HG03439 (cell line): Measurements from ENCODE around the gene PLOD1.
A peak's percentile ranks its signal among the peaks of the same experiment; 100 is the strongest.
"Not testable (repeated sequence)": the region's sequence is repeated elsewhere in the genome, so short reads cannot be mapped to it uniquely, and the experiment has no call there.

Experiments
- ATAC-seq: cut with Tn5 transposase; IDR thresholded peaks from one replicate; pipeline ENCODE4 v1.9.1; 2021; ENCODE audit warnings: mild to moderate bottlenecking, moderate library complexity; ENCODE audit not compliant: unreplicated experiment

PLOD1 gene

DNA sequence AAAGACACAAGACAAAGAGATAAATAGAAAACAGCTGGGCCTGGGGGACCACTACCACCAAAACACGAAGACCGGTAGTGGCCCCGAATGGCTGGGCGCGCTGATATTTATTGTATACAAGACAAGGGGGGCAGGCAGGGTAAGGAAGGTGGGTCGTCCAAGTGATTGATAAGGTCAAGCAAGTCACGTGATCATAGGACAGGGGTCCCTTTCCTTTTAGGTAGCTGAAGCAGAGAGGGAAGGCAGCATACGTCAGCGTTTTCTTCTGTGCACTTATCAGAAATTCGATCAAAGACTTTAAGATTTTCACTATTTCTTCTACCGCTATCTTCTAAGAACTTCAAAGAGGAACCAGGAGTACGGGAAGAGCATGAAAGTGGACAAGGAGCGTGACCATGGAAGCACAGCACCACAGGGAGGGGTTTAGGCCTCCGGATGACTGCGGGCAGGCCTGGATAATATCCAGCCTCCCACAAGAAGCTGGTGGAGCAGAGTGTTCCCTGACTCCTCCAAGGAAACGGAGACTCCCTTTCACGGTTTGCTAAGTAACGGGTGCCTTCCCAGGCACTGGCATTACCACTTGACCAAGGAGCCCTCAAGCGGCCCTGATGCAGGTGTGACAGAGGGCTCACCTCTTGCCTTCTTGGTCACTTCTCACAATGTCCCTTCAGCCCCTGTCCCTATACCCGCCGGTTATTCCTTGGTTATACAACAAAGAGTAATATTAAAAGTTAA, 21.9 kb upstream of the PLOD1 start:
- not testable (repeated sequence) for ATAC-seq

DNA sequence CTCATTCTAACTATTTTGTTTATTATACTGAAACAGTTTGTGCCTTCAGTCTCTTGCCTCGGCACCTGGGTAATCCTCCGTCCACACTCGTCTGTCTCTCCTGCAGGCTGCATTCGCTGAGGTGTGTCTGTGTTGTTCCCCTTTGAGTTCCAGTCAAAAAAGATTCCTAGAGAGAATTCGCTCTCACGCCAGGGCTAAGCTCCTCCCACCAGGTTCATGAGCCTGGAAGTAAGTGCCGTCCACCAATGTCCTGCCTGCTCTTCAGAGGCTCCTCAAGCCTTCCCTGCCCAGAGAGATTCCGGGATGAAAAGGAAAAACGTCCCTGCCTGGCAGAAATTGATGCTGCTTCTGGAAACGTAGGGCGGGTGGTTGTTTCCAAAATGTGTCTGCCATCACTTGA, 21.2 kb upstream of the PLOD1 start:
- no peak for ATAC-seq

DNA sequence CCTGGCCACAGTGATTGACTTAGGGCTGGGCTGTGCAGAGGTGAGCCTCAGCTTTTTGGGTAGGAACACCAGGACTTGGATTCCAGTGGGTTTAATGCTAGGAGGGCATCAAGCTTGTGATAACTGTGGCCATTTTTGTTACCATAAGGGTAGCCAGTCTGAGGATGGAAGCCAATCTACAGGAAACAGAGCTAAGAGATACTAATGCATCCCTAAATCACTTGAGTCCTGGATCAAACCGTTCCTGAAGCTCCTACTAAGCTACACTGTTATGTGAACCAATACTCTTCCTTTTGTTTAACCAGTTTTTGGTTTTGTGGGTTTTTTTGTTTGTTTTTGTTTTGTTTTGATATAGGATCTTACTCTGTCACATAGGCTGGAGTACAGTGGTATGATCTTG, 20.5 kb upstream of the PLOD1 start:
- ATAC-seq: no peak

DNA sequence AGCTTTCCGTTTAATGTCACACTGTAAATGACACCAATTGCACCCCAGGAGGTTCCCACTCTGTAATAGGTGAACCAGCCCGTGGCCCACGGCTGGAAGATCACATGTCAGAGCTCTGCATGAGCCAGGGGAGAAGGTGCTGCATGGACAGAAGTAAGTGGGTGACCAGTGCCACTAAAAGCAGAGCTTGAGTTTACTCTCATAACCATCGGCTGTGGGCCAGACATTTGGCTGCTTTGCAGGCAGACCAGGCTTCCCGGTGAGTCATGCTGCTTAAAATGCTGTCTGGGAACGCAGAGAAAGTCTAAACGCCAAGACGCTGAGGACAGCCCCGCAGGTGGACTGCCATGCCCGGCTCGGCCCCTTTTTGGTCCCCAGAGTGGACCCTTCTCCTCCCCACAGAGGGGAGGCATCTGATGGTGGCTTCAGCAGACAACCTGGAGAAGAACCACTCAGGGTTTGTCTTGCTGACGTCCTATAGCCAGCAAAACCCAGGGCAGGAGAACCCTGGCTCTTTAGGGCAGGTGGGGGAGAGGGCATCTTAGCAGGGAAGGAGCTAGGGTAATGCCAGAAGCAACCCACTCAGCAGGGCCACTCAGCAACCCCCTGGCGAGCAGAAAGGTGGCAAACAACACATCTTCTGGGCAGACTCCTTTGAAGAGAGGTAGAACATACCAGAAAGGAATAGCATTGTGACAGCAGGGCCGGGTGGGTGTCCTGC, 15.6 kb upstream of the PLOD1 start:
- no peak for ATAC-seq

DNA sequence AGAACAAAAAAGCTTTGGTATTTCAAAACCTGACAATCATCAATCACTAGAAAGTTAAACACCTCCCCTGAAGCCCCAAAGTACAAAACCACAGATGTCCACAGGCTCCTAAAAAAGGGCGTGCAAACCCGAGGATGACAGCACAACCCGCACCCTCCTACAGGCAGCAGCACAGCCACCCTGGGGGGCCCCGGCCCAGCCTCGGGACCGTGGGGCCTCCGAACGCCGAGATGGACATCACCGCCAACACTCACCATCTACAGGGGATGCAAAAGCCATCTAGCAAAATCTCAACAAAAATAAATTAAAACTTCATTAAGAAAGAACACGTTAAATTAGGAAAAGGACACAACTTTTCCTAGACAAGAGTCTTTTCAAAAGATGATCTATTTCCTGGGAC, 14.9 kb upstream of the PLOD1 start:
- no peak for ATAC-seq

DNA sequence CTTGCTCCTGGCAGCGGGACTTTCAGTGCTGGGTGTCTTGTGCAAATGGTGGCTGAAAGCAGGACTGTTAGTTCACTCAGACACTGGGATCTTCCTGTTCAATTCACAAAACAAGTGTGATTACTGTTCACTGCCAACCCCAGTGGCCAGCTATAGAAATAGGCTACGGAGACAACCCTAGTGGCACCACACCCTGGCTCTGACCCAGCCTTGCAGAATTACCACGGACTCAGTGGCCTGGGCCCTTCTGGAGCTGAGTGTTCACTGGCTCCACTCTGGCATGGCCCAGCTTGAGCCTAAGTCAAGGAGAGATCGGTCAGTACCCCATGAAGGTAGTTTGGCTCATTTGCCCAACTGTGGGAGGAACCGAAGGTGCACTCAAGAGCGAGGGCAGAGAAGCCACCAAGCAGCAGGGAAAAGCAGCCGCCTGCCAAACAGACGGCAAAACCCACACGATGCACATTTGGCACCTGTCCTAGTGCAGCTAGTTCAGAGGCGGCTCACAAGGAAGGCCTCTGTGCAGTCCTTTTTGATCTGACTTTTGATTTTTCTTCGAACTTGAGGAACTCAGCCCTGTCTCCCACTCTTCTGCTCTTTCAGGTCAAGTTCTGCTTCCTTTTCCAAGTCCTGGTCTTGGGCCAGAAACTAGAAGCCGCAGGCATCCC, 14.1 kb upstream of the PLOD1 start:
- ATAC-seq: no peak

DNA sequence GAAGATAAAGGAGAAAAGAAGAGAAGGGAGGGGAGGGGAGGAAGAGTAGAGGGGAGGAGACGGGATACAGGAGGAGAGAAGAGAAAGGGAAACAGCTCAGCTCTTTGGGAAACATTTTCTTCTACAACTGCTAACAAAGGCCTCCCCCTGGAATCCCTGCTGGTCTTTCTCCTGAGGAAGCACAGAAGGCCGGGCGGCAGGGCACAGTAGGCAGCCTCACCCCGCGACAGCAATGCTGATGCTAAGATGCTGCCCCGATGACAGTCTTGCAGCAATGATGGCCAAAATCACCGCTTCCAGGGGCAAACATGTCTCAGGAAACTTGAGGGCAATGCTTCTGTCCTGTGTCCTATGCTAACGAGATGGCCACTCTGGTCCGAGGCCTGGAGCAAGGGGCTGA, 13.5 kb upstream of the PLOD1 start:
- no peak for ATAC-seq

DNA sequence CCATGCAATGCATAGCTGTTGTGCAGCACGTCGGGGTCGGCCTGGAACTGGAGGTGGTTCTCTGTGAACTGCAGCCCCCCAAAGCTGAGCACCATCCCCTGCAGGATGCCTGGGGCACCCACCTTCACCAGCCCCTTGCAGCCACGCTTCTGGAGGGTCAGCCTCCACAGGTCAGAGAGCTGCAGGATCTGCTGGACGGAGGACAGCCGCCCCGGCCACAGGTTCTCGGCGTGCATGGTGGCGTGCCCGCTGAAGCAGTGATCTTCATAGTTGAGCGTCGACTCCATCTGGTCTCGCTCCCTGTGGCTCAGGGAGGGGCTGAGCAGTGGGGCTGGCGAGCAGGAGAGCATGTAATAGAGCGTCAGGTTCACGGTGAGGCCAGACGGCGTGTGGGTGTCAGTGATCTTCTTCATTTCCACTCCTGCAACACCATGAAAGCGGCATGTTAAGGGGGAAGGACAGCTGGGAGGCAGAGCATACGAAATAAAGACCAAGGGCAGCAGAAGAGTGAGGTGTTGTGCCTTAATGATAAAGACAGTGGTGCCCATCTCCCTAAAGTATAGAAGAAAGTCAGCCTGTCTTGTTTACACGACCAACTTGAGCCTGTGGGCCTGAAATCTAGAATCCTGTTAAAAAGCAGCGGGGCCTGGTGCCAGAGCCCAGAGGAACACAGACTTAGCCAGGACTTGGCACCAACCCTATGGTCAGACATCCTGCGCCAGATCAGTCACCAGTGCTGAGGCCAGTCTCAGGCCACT, 11.3 kb upstream of the PLOD1 start:
- ATAC-seq: no peak

DNA sequence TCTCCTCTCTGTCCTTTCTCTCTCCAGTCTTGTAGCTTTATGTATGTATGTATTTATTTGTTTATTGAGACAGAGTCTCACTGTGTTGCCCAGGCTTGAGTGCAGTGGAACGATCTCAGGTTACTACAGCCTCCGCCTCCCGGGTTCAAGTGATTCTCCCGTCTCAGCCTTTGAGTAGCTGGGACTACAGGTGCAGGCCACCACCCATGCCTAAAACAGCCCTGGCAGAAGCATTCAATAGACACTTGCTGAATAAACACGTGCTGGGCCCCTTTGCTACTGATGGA, 10.7 kb upstream of the PLOD1 start:
- ATAC-seq: no peak

DNA sequence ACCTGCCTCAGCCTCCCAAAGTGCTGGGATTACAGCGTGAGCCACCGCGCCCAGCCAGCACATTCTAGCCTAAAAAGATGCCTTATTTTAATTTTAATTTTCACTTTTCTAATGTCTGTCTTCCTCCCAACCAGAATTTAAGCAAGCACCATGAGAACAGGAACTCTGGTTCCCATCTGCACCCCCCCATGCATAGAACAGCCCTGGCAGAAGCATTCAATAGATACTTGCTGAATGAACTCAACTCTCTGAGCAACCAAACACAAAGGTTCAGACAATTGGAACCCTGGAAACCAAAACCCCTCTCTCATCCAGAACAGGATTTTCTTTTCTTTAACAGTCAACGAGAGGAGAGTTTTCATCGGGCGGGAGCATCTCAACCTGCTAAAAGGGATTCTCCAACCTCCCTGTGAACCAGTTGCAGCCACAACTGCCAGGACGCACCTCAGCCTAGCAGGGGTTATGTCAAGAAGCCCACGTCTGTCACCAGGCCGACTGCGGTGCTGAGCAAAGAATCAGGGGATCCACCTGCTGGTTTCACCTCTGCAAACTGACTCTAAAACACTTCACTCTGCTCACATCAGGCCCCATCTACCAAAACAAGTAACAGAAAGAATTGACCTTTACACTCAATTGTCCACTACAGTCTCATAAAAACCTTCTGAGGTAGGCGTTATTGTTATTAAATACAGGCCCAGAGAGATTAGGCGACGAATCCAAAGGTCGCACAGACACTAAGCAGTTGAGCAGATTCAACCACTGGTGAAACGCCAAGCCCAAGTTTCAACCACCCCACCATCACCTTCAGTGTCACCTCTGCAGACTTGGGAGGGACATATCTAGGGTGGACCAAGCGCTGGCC, 10.0 kb upstream of the PLOD1 start:
- no peak for ATAC-seq

DNA sequence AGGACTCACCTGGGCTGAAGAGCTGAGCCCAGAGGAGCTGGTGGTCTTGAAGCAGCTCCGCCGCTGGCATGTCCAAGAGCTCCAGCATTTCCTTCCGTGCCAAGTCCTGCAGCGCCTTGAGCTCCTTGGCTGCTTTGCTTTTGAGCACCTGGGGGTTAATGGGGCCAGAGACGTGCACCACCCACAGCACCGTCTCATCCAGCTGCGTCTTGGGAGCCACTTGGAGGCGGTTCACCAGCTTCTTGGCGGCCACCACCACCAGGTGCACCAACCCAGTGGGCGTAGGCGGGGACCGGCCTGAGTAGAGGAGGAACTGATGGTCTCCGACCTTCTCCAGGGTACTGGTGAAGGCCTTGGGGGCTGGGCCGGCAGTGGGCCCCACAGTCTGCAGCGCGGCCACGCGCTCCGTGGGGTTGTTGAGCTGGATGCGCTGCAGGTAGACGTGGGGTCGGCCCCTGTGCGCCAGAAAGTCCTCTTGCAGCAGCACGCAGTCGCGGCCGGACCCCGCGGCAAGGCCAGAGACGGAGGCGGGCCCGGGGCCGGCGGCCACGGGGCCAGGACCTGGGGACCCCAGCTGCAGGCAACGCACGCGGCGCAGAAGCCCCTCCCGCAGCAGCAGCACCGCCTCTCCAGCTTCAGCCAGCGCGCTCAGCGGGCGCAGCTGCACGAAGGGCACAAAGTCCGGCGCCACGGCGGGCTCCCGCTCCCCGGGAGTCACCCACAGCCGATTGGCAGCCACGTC, 9.2 kb upstream of the PLOD1 start:
- ATAC-seq: peak; percentile 30

DNA sequence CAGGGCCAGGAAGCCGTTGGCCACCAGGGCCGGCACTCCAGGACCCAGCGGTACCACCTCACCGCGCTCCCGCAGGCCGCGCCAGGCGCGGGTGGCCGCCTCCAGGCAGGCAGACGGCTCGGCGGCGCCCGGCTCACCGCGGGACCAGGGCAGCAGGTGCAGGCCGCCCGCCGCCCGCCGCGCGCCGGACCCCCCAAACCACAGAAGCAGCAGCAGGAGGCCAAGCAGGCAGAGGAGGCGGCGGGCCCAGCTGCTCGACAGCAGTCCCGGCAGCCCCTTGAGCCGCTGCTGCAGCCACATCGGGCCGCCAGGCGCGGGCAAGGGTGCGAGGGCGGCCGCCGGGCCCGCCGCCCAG, 8.6 kb upstream of the PLOD1 start:
- peak; percentile 6 for ATAC-seq

DNA sequence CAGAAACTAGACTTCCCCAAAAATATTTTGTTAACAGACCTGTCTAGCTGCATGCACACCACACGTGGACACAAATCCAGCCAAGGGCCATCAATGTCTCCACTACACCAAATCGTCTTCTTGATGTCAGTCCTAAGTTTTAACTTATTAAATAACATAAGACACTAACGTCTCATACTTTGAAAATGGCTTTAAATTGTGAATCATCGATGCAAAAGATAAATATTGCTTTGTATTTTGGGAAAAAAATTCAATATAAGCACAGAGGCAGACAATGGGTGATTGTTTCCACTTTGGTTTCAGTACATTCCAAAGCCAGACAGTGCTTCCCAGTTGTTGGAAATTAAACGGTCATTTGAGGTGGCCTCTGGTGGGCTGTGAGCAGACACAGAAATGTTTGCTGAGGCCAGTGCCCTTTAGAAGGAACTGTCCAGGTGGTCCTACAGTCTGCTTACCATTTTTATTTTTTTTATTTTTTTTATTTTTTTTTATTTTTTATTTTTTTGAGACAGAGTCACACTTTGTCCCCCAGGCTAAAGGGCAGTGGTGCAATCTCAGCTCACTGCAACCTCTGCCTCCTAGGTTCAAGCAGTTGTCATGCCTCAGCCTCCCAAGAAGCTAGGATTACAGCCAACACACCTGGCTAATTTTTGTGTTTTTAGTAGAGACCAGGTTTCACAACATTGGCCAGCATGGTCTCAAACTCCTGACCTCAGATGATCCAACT, 6.5 kb upstream of the PLOD1 start:
- no peak for ATAC-seq

DNA sequence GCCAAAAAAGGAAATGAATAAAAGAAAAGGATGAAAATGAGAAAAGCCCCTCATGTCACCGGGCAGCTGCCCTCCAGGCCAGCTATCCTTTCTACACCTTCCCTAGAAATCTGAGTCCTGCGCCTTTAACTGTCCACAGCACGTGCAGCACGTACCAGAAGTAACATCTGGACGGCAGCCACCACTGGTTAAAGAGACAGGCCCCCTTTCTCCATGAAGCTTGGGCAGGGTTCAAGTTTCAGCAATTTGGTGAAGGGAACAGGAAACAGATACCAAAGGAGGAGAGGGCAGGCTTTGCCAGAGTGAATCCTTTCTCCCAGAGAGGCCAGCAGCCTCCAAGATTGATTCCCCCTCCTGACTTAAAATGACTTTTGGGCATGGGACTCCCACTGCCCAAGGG, 4.7 kb upstream of the PLOD1 start:
- no peak for ATAC-seq

DNA sequence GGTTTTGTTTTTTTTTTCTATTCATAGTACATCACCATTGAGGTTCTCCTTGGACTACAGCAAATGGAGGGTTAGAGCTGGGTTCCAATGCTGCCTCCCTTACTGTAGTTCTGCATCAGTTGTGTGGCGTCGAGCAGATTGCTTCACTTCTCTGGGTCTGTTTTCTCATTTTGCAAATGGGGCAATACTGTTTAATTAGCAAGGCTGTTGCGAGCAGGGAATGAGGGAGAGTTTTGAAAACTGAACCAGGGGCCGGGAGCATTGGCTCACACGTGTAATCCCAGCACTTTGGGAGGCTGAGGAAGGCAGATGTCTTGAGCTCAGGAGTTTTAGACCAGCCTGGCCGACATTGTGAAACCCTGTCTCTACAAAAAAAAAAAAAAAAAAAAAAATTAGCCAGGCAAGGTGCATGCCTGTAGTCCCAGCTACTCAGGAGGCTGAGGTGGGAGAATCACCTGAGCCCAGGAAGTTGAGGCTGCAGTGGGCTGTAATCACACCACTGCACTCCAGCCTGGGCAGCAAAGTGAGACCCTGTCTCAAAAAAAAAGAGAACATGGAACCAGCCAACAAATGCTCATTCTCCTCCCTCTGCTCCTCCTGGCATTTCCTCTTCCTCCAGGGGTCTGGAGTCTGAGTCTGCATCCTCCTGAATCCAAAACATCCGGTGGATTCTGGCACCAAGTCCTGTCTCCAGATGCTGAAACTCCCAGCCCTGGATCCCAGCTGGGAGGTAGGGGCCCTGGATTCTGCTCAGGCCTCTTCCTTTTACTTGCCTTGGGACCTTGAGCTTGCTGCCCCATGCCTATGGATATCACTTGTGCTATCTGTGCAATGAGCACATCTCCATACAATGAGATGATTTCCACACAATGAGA, 3.7 kb upstream of the PLOD1 start:
- ATAC-seq: no peak

DNA sequence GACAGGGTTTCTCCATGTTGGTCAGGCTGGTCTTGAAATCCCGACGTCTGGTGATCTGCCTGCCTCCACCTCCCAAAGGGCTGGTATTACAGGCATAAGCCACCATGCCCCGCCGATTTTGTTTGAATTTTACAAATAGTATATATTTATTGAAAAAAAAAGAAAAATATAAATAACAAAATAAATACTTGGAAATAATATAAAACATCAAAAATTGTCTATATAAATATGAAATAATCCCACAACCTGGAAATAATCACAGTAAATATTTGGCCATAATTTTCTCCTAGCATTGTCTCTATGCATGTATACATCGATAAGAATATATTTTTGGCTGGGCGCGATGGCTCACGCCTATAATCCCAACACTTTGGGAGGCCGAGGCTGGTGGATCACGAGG, 2.7 kb upstream of the PLOD1 start:
- no peak for ATAC-seq

DNA sequence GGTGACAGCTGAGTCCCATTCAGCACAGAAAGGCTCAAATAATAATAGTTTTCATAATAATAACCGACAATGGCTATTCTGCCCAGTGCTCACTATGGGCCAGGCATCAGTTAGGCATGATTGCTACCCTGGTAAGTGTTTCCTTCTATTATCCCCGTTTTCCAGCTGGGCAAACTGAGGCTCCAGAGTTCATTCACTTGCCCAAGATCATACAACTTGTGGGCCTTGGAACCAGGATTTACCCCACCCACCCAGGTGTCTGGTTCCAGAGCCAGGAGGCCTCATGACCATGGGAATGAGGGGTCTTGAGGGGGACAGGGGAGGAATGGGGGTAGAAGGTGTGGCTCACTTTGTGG, 518 bp downstream of the PLOD1 start:
- no peak for ATAC-seq

DNA sequence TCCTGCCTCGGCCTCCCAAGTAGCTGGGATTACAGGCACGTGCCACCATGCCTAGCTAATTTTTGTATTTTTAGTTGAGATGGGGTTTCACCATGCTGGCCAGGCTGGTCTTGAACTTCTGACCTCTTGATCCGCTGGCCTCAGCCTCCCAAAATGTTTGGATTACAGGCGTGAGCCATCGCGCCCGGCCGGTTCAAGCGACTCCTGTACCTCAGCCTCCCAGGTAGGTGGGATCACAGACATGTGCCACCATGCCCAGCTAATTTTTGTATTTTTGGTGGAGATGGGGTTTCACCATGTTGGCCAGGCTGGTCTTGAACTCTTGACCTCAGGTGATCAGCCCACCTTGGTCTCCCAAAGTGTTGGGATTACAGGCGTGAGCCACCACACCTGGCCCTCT, 1.2 kb downstream of the PLOD1 start:
- not testable (repeated sequence) for ATAC-seq
